Mesenchymal stem cell (in vitro differentiated cells and primary cell): ENCODE results near the gene TSFM.

Experiments used
- DNase-seq: peaks from one replicate; pipeline ENCODE4 v3.0.0-alpha.2; 2013
- H2AFZ ChIP-seq: one replicate; pipeline ENCODE4 v1.6.1; 2013; ENCODE audit warnings: low read depth, mild to moderate bottlenecking, control low read depth, inconsistent platforms, low read length, moderate library complexity
- H2AK5ac ChIP-seq: 2 replicates; pipeline ENCODE4 v1.6.1; 2013; ENCODE audit warnings: low read length, moderate library complexity, mild to moderate bottlenecking, inconsistent platforms; ENCODE audit not compliant: severe bottlenecking
- H2BK120ac ChIP-seq: one replicate; pipeline ENCODE4 v1.6.1; 2013; ENCODE audit warnings: low read depth, mild to moderate bottlenecking, inconsistent platforms, low read length, moderate library complexity
- H2BK12ac ChIP-seq, 2 experiments: one replicate each; pipeline ENCODE4 v1.6.1; 2013; ENCODE audit warnings: inconsistent platforms in 2 of 2, low read length in 2 of 2, mild to moderate bottlenecking in 2 of 2, moderate library complexity in 2 of 2, control low read depth in 1 of 2
- H2BK15ac ChIP-seq: one replicate; pipeline ENCODE4 v1.6.1; 2013; ENCODE audit warnings: mild to moderate bottlenecking, low read depth, inconsistent platforms; ENCODE audit not compliant: poor library complexity, severe bottlenecking
- H2BK5ac ChIP-seq: 2 replicates; pipeline ENCODE4 v1.6.1; 2013; ENCODE audit warnings: low read depth, mild to moderate bottlenecking, low read length, control low read depth, inconsistent platforms; ENCODE audit not compliant: poor library complexity, severe bottlenecking
- H3K14ac ChIP-seq, 2 experiments: one replicate each; pipeline ENCODE4 v1.6.1; 2013; ENCODE audit warnings: inconsistent platforms in 2 of 2, low read length in 2 of 2, control low read depth in 1 of 2, mild to moderate bottlenecking in 1 of 2, moderate library complexity in 1 of 2
- H3K18ac ChIP-seq, 2 experiments: one replicate each; pipeline ENCODE4 v1.6.1; 2013; ENCODE audit warnings: inconsistent platforms in 2 of 2, low read length in 2 of 2, control low read depth in 1 of 2, low read depth in 1 of 2, mild to moderate bottlenecking in 1 of 2
- H3K23ac ChIP-seq, 2 experiments: one replicate each; pipeline ENCODE4 v1.6.1; 2013; ENCODE audit warnings: inconsistent platforms in 2 of 2, low read length in 2 of 2, mild to moderate bottlenecking in 2 of 2, moderate library complexity in 2 of 2, control low read depth in 1 of 2
- H3K27ac ChIP-seq: 2 replicates; pipeline ENCODE4 v1.5.1; 2013; ENCODE audit warnings: mild to moderate bottlenecking, moderate library complexity, low read length, control low read depth, inconsistent platforms; ENCODE audit not compliant: poor library complexity, severe bottlenecking
- H3K27me3 ChIP-seq, 2 experiments: 2 replicates each; pipeline versions ENCODE4 v1.6.1 to v1.7.0; 2013; ENCODE audit warnings: low read length in 2 of 2, mild to moderate bottlenecking in 2 of 2, moderate library complexity in 2 of 2, control low read depth in 1 of 2, inconsistent platforms in 1 of 2; ENCODE audit not compliant: control insufficient read depth in 1 of 2, insufficient read depth in 1 of 2
- H3K36me3 ChIP-seq, 2 experiments: 2 replicates each; pipeline versions ENCODE4 v1.6.1 to v1.7.0; 2013; ENCODE audit warnings: low read length in 2 of 2, control low read depth in 1 of 2, inconsistent platforms in 1 of 2, low read depth in 1 of 2, mild to moderate bottlenecking in 1 of 2; ENCODE audit not compliant: insufficient read depth in 2 of 2, control insufficient read depth in 1 of 2
- H3K4ac ChIP-seq, 2 experiments: one replicate each; pipeline ENCODE4 v1.6.1; 2013; ENCODE audit warnings: inconsistent platforms in 2 of 2, low read length in 2 of 2, mild to moderate bottlenecking in 2 of 2, moderate library complexity in 2 of 2, control low read depth in 1 of 2, low read depth in 1 of 2
- H3K4me1 ChIP-seq: 2 replicates; pipeline ENCODE4 v1.6.1; 2013; ENCODE audit warnings: low read depth, low read length, control low read depth; ENCODE audit not compliant: control insufficient read depth, insufficient read depth
- H3K4me2 ChIP-seq: 2 replicates; pipeline ENCODE4 v1.6.1; 2013; ENCODE audit warnings: low read length, mild to moderate bottlenecking, inconsistent platforms; ENCODE audit not compliant: poor library complexity, severe bottlenecking
- H3K4me3 ChIP-seq, 2 experiments: 2 replicates each; pipeline versions ENCODE4 v1.5.1 to v1.7.0; 2013; ENCODE audit warnings: low read length in 2 of 2, mild to moderate bottlenecking in 2 of 2, control low read depth in 1 of 2, low read depth in 1 of 2; ENCODE audit not compliant: insufficient read depth in 1 of 2
- H3K79me1 ChIP-seq: replicated peaks from 2 replicates; pipeline ENCODE4 v1.6.1; 2013; ENCODE audit warnings: mild to moderate bottlenecking, control low read depth, low read length, inconsistent platforms; ENCODE audit not compliant: poor library complexity, severe bottlenecking
- H3K9ac ChIP-seq: 2 replicates; pipeline ENCODE4 v1.7.0; 2013; ENCODE audit warnings: mild to moderate bottlenecking, low read length, moderate library complexity
- H3K9me3 ChIP-seq: 2 replicates; pipeline ENCODE4 v1.7.0; 2013; ENCODE audit warnings: mild to moderate bottlenecking, low read length; ENCODE audit not compliant: control insufficient read depth
- H4K8ac ChIP-seq: one replicate; pipeline ENCODE4 v1.6.1; 2013; ENCODE audit warnings: inconsistent platforms, mild to moderate bottlenecking, low read length, moderate library complexity
- H4K91ac ChIP-seq: one replicate; pipeline ENCODE4 v1.6.1; 2013; ENCODE audit warnings: mild to moderate bottlenecking, low read length, inconsistent platforms
- WGBS: methylation state at CpG from one replicate; pipeline ENCODE4 v1.1.7; 2013; ENCODE audit warnings: mixed read lengths; 5-methylcytosine and 5-hydroxymethylcytosine counted together

Gene TSFM

DNA sequence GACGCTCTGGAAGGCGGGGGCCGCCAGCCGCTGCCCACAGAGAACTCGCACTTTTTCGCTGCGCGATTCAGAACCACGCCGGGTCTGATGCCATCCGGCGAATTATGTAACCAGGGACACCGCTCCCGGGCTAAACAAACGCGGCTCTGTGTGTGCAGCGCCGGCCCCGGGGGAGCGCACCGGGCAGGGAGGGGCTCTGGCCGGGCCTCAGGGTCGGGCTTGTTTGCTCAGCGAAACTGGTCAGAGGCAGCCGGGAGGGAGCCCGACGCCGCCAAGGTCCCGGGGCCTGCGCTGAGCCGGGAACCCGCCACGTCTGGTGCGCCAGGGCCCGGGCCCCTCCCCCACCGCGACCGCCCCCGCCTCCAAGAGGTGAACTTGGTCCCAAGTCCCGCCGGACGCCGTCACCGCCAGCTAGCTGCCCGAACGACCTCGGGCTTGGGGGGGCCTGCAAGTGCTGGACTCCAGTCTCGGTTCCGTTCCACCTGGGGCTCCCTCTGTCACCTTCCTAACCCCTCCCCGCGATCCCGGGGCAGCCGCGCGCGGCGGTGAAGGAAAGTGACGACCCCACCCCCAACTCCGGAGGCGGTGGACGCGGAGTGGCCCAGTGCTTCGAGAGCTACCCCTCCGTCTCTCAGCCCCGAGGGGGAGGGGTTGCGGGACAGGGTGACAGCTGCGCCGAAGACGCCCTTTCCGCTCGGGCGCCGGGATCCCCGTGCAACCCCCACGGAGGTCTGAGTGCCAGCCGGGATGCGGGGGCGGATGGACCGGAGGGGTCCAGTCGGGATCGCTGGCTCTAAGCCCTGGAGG, 63.1 kb downstream of the TSFM start:
- peak; percentile 58 for DNase-seq
- Histone ChIP-seq H3K4ac (peak overlapping the region; percentile 73 to 99), H2AK5ac (no peak overlapping the region), H3K23ac (peak overlapping the region in 1 of 2 experiments; percentile 75), H3K18ac (peak overlapping the region; percentile 99 to 100), H3K27ac (peak overlapping the region; percentile 95), H3K36me3 (peaks cover 0 to 14% of the 10 kb centered on the region in 2 experiments), H3K79me1 (no peaks in the 10 kb centered on the region), H2AFZ (no peak overlapping the region), H3K4me1 (peaks cover 21% of the 10 kb centered on the region), H2BK15ac (peak overlapping the region; percentile 96), H3K4me3 (peak overlapping the region; percentile 93 to 95), H3K9me3 (no peaks in the 10 kb centered on the region), H2BK5ac (peak overlapping the region; percentile 98), H3K27me3 (no peaks in the 10 kb centered on the region), H4K8ac (peak overlapping the region; percentile 74), H3K14ac (peak overlapping the region; percentile 78 to 96), H2BK120ac (peak overlapping the region; percentile 100), H3K4me2 (peak overlapping the region; percentile 75), H2BK12ac (peak overlapping the region; percentile 7 to 91), H3K9ac (peak overlapping the region; percentile 99), H4K91ac (peak overlapping the region; percentile 96)
- under 1% methylated on average over 72 of the region's 81 CpGs for WGBS

DNA sequence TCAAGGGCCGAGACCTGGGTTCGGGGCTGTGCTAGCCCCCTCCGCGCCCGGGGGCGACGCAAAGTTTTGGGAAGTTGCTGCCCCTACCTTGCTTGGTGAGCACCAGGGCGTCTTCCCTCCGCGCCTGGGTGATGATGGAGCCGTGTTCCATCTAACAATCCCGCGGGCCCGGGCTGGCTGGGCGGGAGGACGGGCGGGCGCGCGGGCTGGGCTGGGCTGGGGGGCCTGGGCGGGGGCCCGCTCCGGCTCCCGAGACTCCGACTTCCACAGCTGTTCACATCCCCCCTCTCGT, 63.6 kb downstream of the TSFM start:
- WGBS: 0% methylated on average over 20 of the region's 26 CpGs
- no peaks in the 10 kb centered on the region for H3K27me3 ChIP-seq

DNA sequence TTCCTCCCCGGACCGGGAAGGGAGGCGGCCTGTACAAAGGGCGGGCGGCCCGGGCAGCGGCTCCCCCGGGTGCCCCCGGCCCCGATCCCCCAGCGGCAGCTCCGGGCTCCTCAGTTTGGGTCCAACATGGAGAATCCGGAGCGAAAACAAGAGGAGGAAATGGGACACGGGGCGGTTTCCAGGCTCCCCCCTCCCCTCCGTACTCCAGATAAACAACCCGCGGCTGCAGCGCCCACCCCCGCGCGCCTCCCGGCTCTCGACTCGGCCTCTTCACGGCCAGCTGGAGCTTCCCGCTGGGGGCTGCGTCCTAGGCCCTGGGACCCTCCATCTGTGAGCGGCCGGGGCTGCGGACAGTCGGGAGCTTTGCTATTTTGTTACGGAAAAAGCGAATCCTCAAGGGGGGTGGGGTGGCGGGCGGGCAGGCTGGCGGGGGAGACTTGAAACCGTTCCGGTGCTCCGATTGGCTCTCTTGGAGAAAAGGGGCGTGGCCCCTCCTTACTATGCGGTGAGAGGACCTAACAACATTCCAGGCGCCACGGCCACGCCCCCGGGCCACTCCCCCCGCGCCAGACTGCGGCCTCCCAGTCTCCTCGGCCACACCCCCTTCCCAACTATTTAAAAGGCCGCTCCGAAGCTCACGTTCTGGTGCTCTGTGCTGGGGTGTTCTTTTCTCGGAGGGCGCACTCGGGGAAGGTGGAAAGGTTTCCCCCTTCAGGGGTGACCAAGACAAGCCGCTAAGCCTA, 64.2 kb downstream of the TSFM start, which contains the start of gene CTDSP2:
TSS of gene CTDSP2 (minus strand) at position 153 of the 743 bp plus-strand sequence. CDS start 294 bp downstream, outside the sequence.
- Histone ChIP-seq H2BK120ac (peak within 1 kb of the TSS; percentile 100), H3K27ac (peak within 1 kb of the TSS; percentile 95), H3K27me3 (no peaks in the 10 kb centered on the region), H3K9ac (peak within 1 kb of the TSS; percentile 99), H3K14ac (peak within 1 kb of the TSS; percentile 78 to 96), H2AK5ac (no peak within 1 kb of the TSS), H3K79me1 (no peaks in the 10 kb centered on the region), H3K36me3 (peaks cover 0 to 9% of the 10 kb centered on the region in 2 experiments), H4K91ac (peak within 1 kb of the TSS; percentile 98), H3K9me3 (no peaks in the 10 kb centered on the region), H4K8ac (peak within 1 kb of the TSS; percentile 95), H2BK15ac (peak within 1 kb of the TSS; percentile 100), H2BK5ac (peak within 1 kb of the TSS; percentile 98), H3K4me2 (peak within 1 kb of the TSS; percentile 54), H3K4ac (peak within 1 kb of the TSS; percentile 77 to 99), H3K4me1 (peaks cover 17% of the 10 kb centered on the region), H3K4me3 (peak within 1 kb of the TSS; percentile 93 to 95), H2AFZ (no peak within 1 kb of the TSS), H2BK12ac (peak within 1 kb of the TSS; percentile 7 to 91), H3K23ac (peak within 1 kb of the TSS in 1 of 2 experiments; percentile 75), H3K18ac (peak within 1 kb of the TSS; percentile 99 to 100)
- under 1% methylated on average over 30 of the region's 58 CpGs for WGBS
- peak; percentile 98 for DNase-seq

More for the DNA sequence above, 63.6 kb downstream of the TSFM start:
- Histone ChIP-seq H2AFZ (no peak overlapping the region), H2BK15ac (peak overlapping the region; percentile 96), H2BK12ac (peak overlapping the region; percentile 7 to 91), H3K4ac (peak overlapping the region; percentile 68 to 99), H2BK120ac (peak overlapping the region; percentile 100), H3K9me3 (no peaks in the 10 kb centered on the region), H3K27ac (peak overlapping the region; percentile 95), H3K4me1 (peaks cover 20% of the 10 kb centered on the region), H4K91ac (peak overlapping the region; percentile 96), H3K79me1 (no peaks in the 10 kb centered on the region), H3K36me3 (peaks cover 0 to 14% of the 10 kb centered on the region in 2 experiments), H3K4me3 (peak overlapping the region; percentile 93 to 95), H3K23ac (peak overlapping the region in 1 of 2 experiments; percentile 38), H3K14ac (peak overlapping the region; percentile 78 to 96), H4K8ac (peak overlapping the region; percentile 74), H3K9ac (peak overlapping the region; percentile 99), H2BK5ac (peak overlapping the region; percentile 98), H3K18ac (peak overlapping the region; percentile 99 to 100), H3K4me2 (peak overlapping the region; percentile 54), H2AK5ac (no peak overlapping the region)
- DNase-seq: no peak
